Measurements from ENCODE around the gene PDGFB. TPM values are rescaled to one million over a fixed set of nuclear protein-coding genes. Genes with fewer than 3 reads are reported as not detected.
A peak's percentile ranks its signal among the peaks of the same experiment; 100 is the strongest.

Gene PDGFB
- polyA plus RNA-seq, 2 donors, result 1.2 to 1.8 TPM

GRCh38 chr22:39230261-39231196 is 14.3 kb downstream of the PDGFB start:
- WGBS, 2 donors, result 55 to 61% methylated on average over 30 of the region's 30 CpGs
- H3K9me3 ChIP-seq (ENCODE audit: control insufficient read depth in 2 of 2, insufficient read depth in 1 of 2, low read depth in 1 of 2, low read length in 1 of 2), result no peaks in the 10 kb centered on the region
- no peaks in the 10 kb centered on the region for H3K36me3 ChIP-seq (ENCODE audit: control insufficient read depth in 2 of 2, insufficient read depth in 2 of 2, low read length in 1 of 2)
- H3K4me1 ChIP-seq (ENCODE audit: control insufficient read depth in 2 of 2, insufficient read depth in 2 of 2, low read length in 1 of 2), result peaks cover under 1 to 8% of the 10 kb centered on the region in 2 donors
- no peak overlapping the region for H3K4me3 ChIP-seq (ENCODE audit: low read depth in 1 of 2, low read length in 2 of 2)
- no peaks in the 10 kb centered on the region for H3K27me3 ChIP-seq (ENCODE audit: control insufficient read depth in 1 of 2, insufficient read depth in 2 of 2, low read length in 2 of 2)
- peak overlapping the region in 1 of 2 donors; percentile 2 for H3K27ac ChIP-seq (ENCODE audit: low read depth in 2 of 2, low read length in 1 of 2)

- Histone ChIP-seq H3K9me3 (ENCODE audit: control insufficient read depth in 2 of 2, insufficient read depth in 1 of 2, low read depth in 1 of 2, low read length in 1 of 2) (no peaks in the 10 kb centered on the region), H3K36me3 (ENCODE audit: control insufficient read depth in 2 of 2, insufficient read depth in 2 of 2, low read length in 1 of 2) (no peaks in the 10 kb centered on the region), H3K4me1 (ENCODE audit: control insufficient read depth in 2 of 2, insufficient read depth in 2 of 2, low read length in 1 of 2) (peaks cover 0 to under 1% of the 10 kb centered on the region in 2 donors), H3K27me3 (ENCODE audit: control insufficient read depth in 1 of 2, insufficient read depth in 2 of 2, low read length in 2 of 2) (no peaks in the 10 kb centered on the region), H3K27ac (ENCODE audit: low read depth in 2 of 2, low read length in 1 of 2) (no peak overlapping the region), H3K4me3 (ENCODE audit: low read depth in 1 of 2, low read length in 2 of 2) (no peak overlapping the region)
- 77 to 79% methylated on average over 14 of the region's 14 CpGs for WGBS, 2 donors
These were observed 15.0 kb downstream of the PDGFB start for GRCh38 chr22:39229688-39230260.

GRCh38 chr22:39229075-39229474 is 15.7 kb downstream of the PDGFB start:
- no peaks in the 10 kb centered on the region for H3K9me3 ChIP-seq (ENCODE audit: control insufficient read depth in 2 of 2, insufficient read depth in 1 of 2, low read depth in 1 of 2, low read length in 1 of 2)
- 94% methylated on average over 8 of the region's 8 CpGs for WGBS, 2 donors
- no peaks in the 10 kb centered on the region for H3K4me1 ChIP-seq (ENCODE audit: control insufficient read depth in 2 of 2, insufficient read depth in 2 of 2, low read length in 1 of 2)
- no peak overlapping the region for H3K27ac ChIP-seq (ENCODE audit: low read depth in 2 of 2, low read length in 1 of 2)
- no peaks in the 10 kb centered on the region for H3K27me3 ChIP-seq (ENCODE audit: control insufficient read depth in 1 of 2, insufficient read depth in 2 of 2, low read length in 2 of 2)
- no peaks in the 10 kb centered on the region for H3K36me3 ChIP-seq (ENCODE audit: control insufficient read depth in 2 of 2, insufficient read depth in 2 of 2, low read length in 1 of 2)
- H3K4me3 ChIP-seq (ENCODE audit: low read depth in 1 of 2, low read length in 2 of 2), result no peak overlapping the region

- no peak overlapping the region for H3K4me3 ChIP-seq (ENCODE audit: low read depth in 1 of 2, low read length in 2 of 2)
- H3K4me1 ChIP-seq (ENCODE audit: control insufficient read depth in 2 of 2, insufficient read depth in 2 of 2, low read length in 1 of 2), result no peaks in the 10 kb centered on the region
- no peak overlapping the region for H3K27ac ChIP-seq (ENCODE audit: low read depth in 2 of 2, low read length in 1 of 2)
- no peaks in the 10 kb centered on the region for H3K36me3 ChIP-seq (ENCODE audit: control insufficient read depth in 2 of 2, insufficient read depth in 2 of 2, low read length in 1 of 2)
- WGBS, 2 donors, result 77 to 83% methylated on average over 12 of the region's 12 CpGs
- H3K9me3 ChIP-seq (ENCODE audit: control insufficient read depth in 2 of 2, insufficient read depth in 1 of 2, low read depth in 1 of 2, low read length in 1 of 2), result no peaks in the 10 kb centered on the region
- H3K27me3 ChIP-seq (ENCODE audit: control insufficient read depth in 1 of 2, insufficient read depth in 2 of 2, low read length in 2 of 2), result no peaks in the 10 kb centered on the region
These were observed 17.1 kb downstream of the PDGFB start for GRCh38 chr22:39227542-39228272.

GRCh38 chr22:39226353-39226752 is 18.4 kb downstream of the PDGFB start:
- H3K36me3 ChIP-seq (ENCODE audit: control insufficient read depth in 2 of 2, insufficient read depth in 2 of 2, low read length in 1 of 2), result no peaks in the 10 kb centered on the region
- H3K27ac ChIP-seq (ENCODE audit: low read depth in 2 of 2, low read length in 1 of 2), result no peak overlapping the region
- peaks cover 0 to 2% of the 10 kb centered on the region in 2 donors for H3K9me3 ChIP-seq (ENCODE audit: control insufficient read depth in 2 of 2, insufficient read depth in 1 of 2, low read depth in 1 of 2, low read length in 1 of 2)
- H3K4me1 ChIP-seq (ENCODE audit: control insufficient read depth in 2 of 2, insufficient read depth in 2 of 2, low read length in 1 of 2), result peaks cover 0 to 2% of the 10 kb centered on the region in 2 donors
- H3K4me3 ChIP-seq (ENCODE audit: low read depth in 1 of 2, low read length in 2 of 2), result no peak overlapping the region
- no peaks in the 10 kb centered on the region for H3K27me3 ChIP-seq (ENCODE audit: control insufficient read depth in 1 of 2, insufficient read depth in 2 of 2, low read length in 2 of 2)
- WGBS, 2 donors, result 89 to 95% methylated on average over 6 of the region's 6 CpGs

GRCh38 chr22:39225591-39225990 is 19.2 kb downstream of the PDGFB start:
- H3K27ac ChIP-seq (ENCODE audit: low read depth in 2 of 2, low read length in 1 of 2), result no peak overlapping the region
- peaks cover 0 to 2% of the 10 kb centered on the region in 2 donors for H3K9me3 ChIP-seq (ENCODE audit: control insufficient read depth in 2 of 2, insufficient read depth in 1 of 2, low read depth in 1 of 2, low read length in 1 of 2)
- H3K4me1 ChIP-seq (ENCODE audit: control insufficient read depth in 2 of 2, insufficient read depth in 2 of 2, low read length in 1 of 2), result peaks cover 0 to 2% of the 10 kb centered on the region in 2 donors
- H3K27me3 ChIP-seq (ENCODE audit: control insufficient read depth in 1 of 2, insufficient read depth in 2 of 2, low read length in 2 of 2), result no peaks in the 10 kb centered on the region
- H3K36me3 ChIP-seq (ENCODE audit: control insufficient read depth in 2 of 2, insufficient read depth in 2 of 2, low read length in 1 of 2), result no peaks in the 10 kb centered on the region
- H3K4me3 ChIP-seq (ENCODE audit: low read depth in 1 of 2, low read length in 2 of 2), result no peak overlapping the region
- WGBS, 2 donors, result 95% methylated on average over 13 of the region's 13 CpGs

GRCh38 chr22:39224550-39224949 is 20.2 kb downstream of the PDGFB start:
- peaks cover 0 to 2% of the 10 kb centered on the region in 2 donors for H3K9me3 ChIP-seq (ENCODE audit: control insufficient read depth in 2 of 2, insufficient read depth in 1 of 2, low read depth in 1 of 2, low read length in 1 of 2)
- H3K27me3 ChIP-seq (ENCODE audit: control insufficient read depth in 1 of 2, insufficient read depth in 2 of 2, low read length in 2 of 2), result no peaks in the 10 kb centered on the region
- peaks cover 0 to 2% of the 10 kb centered on the region in 2 donors for H3K4me1 ChIP-seq (ENCODE audit: control insufficient read depth in 2 of 2, insufficient read depth in 2 of 2, low read length in 1 of 2)
- H3K36me3 ChIP-seq (ENCODE audit: control insufficient read depth in 2 of 2, insufficient read depth in 2 of 2, low read length in 1 of 2), result no peaks in the 10 kb centered on the region
- no peak overlapping the region for H3K4me3 ChIP-seq (ENCODE audit: low read depth in 1 of 2, low read length in 2 of 2)
- no peak overlapping the region for H3K27ac ChIP-seq (ENCODE audit: low read depth in 2 of 2, low read length in 1 of 2)
- WGBS, 2 donors, result 79 to 80% methylated on average over 7 of the region's 7 CpGs

GRCh38 chr22:39223091-39223710 is 21.6 kb downstream of the PDGFB start:
- no peak overlapping the region for H3K27ac ChIP-seq (ENCODE audit: low read depth in 2 of 2, low read length in 1 of 2)
- peaks cover 0 to 2% of the 10 kb centered on the region in 2 donors for H3K9me3 ChIP-seq (ENCODE audit: control insufficient read depth in 2 of 2, insufficient read depth in 1 of 2, low read depth in 1 of 2, low read length in 1 of 2)
- peaks cover 0 to 2% of the 10 kb centered on the region in 2 donors for H3K4me1 ChIP-seq (ENCODE audit: control insufficient read depth in 2 of 2, insufficient read depth in 2 of 2, low read length in 1 of 2)
- H3K4me3 ChIP-seq (ENCODE audit: low read depth in 1 of 2, low read length in 2 of 2), result no peak overlapping the region
- WGBS, 2 donors, result 44 to 60% methylated on average over 20 of the region's 20 CpGs
- H3K27me3 ChIP-seq (ENCODE audit: control insufficient read depth in 1 of 2, insufficient read depth in 2 of 2, low read length in 2 of 2), result no peaks in the 10 kb centered on the region
- no peaks in the 10 kb centered on the region for H3K36me3 ChIP-seq (ENCODE audit: control insufficient read depth in 2 of 2, insufficient read depth in 2 of 2, low read length in 1 of 2)

- 90 to 91% methylated on average over 10 of the region's 10 CpGs for whole genome bisulfite sequencing, 2 donors
- H3K27ac ChIP-seq (ENCODE audit: low read depth in 2 of 2, low read length in 1 of 2), result no peak overlapping the region
- H3K9me3 ChIP-seq (ENCODE audit: control insufficient read depth in 2 of 2, insufficient read depth in 1 of 2, low read depth in 1 of 2, low read length in 1 of 2), result peaks cover 0 to 2% of the 10 kb centered on the region in 2 donors
- H3K4me3 ChIP-seq (ENCODE audit: low read depth in 1 of 2, low read length in 2 of 2), result no peak overlapping the region
- no peaks in the 10 kb centered on the region for H3K36me3 ChIP-seq (ENCODE audit: control insufficient read depth in 2 of 2, insufficient read depth in 2 of 2, low read length in 1 of 2)
- H3K4me1 ChIP-seq (ENCODE audit: control insufficient read depth in 2 of 2, insufficient read depth in 2 of 2, low read length in 1 of 2), result peaks cover 0 to 2% of the 10 kb centered on the region in 2 donors
- H3K27me3 ChIP-seq (ENCODE audit: control insufficient read depth in 1 of 2, insufficient read depth in 2 of 2, low read length in 2 of 2), result no peaks in the 10 kb centered on the region
These were observed 22.6 kb downstream of the PDGFB start for GRCh38 chr22:39221999-39222686.
